Esophagus muscularis mucosa (tissue), 3 donors: ENCODE measurements around the gene CLDN9.

ENCODE experiments used
- POLR2A ChIP-seq: fragments of 450-650 bp; IDR thresholded peaks from one replicate; pipeline ENCODE4 v1.6.1; 2017; ENCODE audit warnings: antibody characterized with exemption, moderate library complexity, mild to moderate bottlenecking, low read depth
- POLR2AphosphoS5 ChIP-seq, 2 donors: sonication (generic); formaldehyde crosslinking; IDR thresholded peaks; one replicate each; pipeline ENCODE4 v1.6.1; 2017; ENCODE audit warnings: antibody characterized with exemption in 2 of 2
- TF ChIP-seq, protein P1 (sequence below), 3 experiments: fragments of 200-600 bp in 2 of 3; fragments of 450-650 bp in 1 of 3; sonication (generic) in 2 of 3; IDR thresholded peaks; one replicate each; pipeline ENCODE4 v1.5.1; 2017 to 2019; ENCODE audit warnings: antibody characterized with exemption in 3 of 3, mild to moderate bottlenecking in 2 of 3, moderate library complexity in 1 of 3

DNA sequence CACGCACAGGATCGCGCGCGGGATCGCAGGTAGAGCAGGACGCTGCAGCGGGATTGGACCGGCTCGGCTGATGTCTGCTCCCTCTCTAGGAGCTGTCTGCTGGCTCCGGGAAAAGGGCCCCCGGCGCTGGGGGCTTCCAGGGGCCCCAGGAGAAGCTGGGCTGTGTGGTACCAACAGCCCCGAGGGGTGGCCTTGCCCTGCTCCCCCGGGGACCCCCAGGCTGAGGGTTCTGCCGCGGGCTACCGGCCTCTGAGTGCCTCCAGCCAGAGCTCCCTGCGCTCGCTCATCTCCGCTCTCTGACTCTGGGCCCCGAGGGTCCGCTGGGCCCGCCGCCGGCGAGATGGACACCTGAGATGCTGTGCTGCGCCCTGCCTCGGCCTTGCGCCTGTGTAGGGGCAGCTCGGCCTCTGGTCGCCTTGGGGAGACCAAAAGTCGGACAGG, 45.0 kb upstream of the CLDN9 start:
- TF ChIP-seq, protein P1, sequence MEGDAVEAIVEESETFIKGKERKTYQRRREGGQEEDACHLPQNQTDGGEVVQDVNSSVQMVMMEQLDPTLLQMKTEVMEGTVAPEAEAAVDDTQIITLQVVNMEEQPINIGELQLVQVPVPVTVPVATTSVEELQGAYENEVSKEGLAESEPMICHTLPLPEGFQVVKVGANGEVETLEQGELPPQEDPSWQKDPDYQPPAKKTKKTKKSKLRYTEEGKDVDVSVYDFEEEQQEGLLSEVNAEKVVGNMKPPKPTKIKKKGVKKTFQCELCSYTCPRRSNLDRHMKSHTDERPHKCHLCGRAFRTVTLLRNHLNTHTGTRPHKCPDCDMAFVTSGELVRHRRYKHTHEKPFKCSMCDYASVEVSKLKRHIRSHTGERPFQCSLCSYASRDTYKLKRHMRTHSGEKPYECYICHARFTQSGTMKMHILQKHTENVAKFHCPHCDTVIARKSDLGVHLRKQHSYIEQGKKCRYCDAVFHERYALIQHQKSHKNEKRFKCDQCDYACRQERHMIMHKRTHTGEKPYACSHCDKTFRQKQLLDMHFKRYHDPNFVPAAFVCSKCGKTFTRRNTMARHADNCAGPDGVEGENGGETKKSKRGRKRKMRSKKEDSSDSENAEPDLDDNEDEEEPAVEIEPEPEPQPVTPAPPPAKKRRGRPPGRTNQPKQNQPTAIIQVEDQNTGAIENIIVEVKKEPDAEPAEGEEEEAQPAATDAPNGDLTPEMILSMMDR (IDR thresholded peaks at IDR 0.05), result no peak
- no peak for TF ChIP-seq POLR2A
- TF ChIP-seq POLR2AphosphoS5 (IDR thresholded peaks at IDR 0.05), result no peak
